DOHH2 (cell line): ENCODE results near the gene FGFBP3.

Source experiments
- CTCF ChIP-seq: fragments of 200-600 bp; sonication (generic); IDR thresholded peaks from one replicate; pipeline ENCODE4 v1.5.1; 2014; ENCODE audit warnings: antibody characterized with exemption, mild to moderate bottlenecking, low read depth, low read length; ENCODE audit not compliant: poor library complexity, severe bottlenecking
- EZH2phosphoT487 ChIP-seq: fragments of 200-600 bp; sonication (generic); IDR thresholded peaks from 2 replicates; pipeline ENCODE4 v1.6.1; 2017; ENCODE audit warnings: borderline replicate concordance, mild to moderate bottlenecking, antibody characterized with exemption, low read length, moderate library complexity, mixed read lengths

GRCh38 chr10:91925022-91925320 is 15.7 kb upstream of the FGFBP3 start:
- no peak for TF ChIP-seq CTCF
- TF ChIP-seq EZH2phosphoT487, result no peak
